ENCODE results near the gene HNRNPA1.

GRCh38 chr12:54253240-54253639 lies 27.3 kb upstream of the HNRNPA1 start:
- TF ChIP-seq CTCF (IDR thresholded peaks at IDR 0.05), result no peak
- no peak for TF ChIP-seq POLR2A (IDR thresholded peaks at IDR 0.05)
- no peak for TF ChIP-seq POLR2AphosphoS5 (IDR thresholded peaks at IDR 0.05)

Measured in sigmoid colon (tissue), 4 donors.